ENCODE measurements around the gene RNF130.

The RNF130 gene

GRCh38 chr5:179909224-179909623 lies 162.3 kb downstream of the RNF130 start:
- no peak for DNase-seq

GRCh38 chr5:179908528-179908927 lies 163.0 kb downstream of the RNF130 start:
- DNase-seq, result no peak

DNA sequence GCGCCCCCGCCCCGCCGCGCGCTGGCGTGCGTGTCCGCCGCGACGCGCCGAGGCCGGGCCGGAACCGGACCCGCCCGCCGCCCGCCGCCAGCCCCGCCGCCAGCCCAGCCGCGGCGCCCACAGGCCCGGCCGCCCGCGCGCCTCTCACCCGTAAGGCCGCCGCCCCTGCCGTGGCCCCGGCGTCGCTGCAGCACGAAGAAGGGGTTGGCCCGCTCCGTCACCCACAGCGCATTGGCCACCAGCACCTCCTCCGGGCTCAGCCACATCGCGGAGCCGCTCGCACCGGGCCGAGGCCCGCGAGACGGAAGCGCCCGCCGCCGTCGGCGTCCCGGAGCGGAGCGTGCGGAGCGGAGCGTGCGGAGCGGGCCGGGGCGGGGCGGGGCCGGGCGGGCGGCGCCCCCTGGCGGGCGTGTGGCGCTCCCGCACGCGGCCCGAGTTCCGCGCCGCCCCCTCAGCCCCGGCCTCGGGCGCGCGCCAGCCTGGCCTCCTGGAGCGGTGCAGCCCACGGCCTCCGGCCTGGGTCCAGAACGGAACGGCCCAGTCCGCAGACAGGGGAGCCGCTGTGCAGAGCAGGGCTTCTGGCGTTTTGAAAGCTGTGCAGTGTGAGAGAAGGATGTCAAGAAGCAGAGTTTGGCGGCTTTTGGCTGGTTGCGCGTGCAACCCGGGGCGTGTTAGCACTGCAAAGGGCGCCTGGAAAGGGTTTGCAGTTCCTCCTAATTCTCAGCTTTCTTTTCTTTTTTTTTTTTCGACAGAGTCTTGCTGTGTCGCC lies 163.8 kb downstream of the RNF130 start, which contains the start of gene TBC1D9B:
Gene TBC1D9B (minus strand): TSS at position 342 of the 769 bp plus-strand sequence. CDS start 76 bp downstream, at position 266.
- DNase-seq, result peak; percentile 50 to 53

DNA sequence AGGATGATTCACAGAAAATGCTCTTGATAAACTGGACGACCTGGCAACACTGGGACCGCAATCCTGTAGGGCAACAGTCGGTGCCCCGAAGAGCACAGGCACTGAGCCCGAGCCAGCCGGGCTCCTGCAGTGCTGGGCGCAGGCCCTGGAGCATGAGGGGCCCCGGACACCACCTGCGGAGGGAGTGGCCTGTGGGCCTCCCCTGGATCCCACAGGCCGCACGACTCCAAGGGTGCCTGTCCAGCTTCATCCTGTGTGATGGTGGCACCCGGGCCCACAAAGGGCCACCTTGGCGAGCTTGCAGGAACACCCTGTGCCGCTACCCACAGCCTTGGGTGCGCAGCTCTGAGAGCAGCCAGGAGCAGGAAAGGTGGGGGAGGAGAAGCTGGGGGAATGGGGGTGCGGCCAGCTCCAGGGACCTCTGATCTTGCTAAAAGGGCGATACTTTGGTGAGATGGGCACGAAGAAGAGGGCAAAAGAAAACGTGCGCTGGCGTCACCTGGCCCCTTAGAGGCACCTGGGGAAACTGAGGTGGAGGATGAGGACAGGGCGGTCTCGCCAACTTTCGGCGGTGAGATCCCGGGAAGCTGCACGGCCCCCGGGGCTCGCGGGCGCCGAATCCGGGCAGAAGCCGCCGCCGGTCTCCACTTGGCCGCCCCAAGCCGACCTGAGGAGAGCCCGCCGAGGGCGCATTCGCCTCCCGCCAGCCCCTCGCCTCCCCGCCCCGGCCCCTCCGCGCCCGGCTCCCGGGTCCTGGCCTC lies 164.6 kb downstream of the RNF130 start:
- no peak for DNase-seq

DNA sequence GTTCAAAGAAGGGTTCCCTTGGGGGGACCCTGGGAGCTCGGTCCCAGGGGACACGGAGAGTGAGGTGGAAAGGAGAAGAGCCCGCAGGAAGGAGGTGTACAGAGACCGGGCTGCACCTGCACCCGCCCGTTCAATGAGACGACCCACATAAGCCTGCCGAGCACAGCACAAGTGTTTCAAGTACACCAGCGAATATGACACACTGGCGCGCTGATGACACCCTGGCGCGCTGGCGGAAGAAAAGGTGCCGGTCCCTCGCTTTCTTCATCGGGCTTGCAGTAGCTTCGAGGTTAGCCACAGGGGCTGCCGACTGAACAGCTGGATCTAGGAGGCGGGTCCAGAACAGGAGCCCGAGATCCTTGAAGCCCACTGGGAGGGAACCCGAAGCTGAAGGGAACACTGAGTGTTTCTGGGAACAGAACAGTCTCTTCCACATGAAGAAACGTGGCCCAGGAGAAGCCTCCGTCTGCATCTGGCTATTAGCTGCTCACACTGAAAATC lies 165.2 kb downstream of the RNF130 start:
- no peak for DNase-seq

DNA sequence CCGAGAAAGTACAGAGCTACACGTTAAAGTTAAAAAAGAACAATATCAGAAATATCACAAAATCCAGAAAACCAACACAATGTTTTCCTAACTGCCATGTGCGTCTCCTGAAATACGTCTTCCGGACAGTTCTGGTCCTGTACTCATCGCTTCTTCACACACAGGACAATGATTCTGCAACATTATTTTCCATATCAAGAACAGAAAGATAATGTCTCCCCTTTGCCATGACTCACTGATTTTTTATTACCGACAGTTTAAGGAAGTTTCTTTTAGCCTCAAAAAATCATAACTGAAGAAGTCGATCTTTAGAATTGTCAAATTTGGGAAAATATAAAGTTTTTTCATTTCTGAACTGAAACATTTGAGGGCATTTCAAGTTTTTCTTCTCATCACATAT lies 166.4 kb downstream of the RNF130 start:
- peak in 1 of 2 donors; percentile 44 for DNase-seq

Data from bone marrow (tissue), 2 donors.